ENCODE data around the gene FBXO34.

DNA sequence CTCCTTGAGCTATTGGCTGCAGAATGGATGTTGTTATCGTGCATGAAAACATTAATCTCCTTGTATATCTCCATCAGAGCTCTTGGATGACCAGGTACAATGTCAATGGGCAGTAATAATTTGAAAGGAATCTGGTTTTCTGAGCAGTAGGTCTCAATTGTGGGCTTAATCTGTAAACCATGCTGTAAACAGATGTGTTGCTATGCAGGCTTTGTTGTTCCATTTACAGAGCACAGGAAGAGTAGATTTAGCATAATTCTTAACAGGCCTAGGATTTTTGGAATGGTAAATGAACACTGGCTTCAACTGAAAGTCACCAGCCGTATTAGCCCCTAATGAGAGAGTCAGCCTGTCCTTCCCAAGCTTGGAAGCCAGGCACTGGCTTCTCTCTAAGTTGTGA is 90.0 kb downstream of the FBXO34 start:
- no peak for TF ChIP-seq POLR2A (IDR thresholded peaks at IDR 0.05)
- TF ChIP-seq, protein P1, sequence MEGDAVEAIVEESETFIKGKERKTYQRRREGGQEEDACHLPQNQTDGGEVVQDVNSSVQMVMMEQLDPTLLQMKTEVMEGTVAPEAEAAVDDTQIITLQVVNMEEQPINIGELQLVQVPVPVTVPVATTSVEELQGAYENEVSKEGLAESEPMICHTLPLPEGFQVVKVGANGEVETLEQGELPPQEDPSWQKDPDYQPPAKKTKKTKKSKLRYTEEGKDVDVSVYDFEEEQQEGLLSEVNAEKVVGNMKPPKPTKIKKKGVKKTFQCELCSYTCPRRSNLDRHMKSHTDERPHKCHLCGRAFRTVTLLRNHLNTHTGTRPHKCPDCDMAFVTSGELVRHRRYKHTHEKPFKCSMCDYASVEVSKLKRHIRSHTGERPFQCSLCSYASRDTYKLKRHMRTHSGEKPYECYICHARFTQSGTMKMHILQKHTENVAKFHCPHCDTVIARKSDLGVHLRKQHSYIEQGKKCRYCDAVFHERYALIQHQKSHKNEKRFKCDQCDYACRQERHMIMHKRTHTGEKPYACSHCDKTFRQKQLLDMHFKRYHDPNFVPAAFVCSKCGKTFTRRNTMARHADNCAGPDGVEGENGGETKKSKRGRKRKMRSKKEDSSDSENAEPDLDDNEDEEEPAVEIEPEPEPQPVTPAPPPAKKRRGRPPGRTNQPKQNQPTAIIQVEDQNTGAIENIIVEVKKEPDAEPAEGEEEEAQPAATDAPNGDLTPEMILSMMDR (IDR thresholded peaks at IDR 0.05 in 4 of 5, conservative IDR thresholded peaks at IDR 0.05 in 1 of 5): no peak
